NCI-H1105 (cell line): Measurements from ENCODE around the gene AP2M1.
"Not testable (repeated sequence)": the region's sequence is repeated elsewhere in the genome, so short reads cannot be mapped to it uniquely, and the experiment has no call there.

Source experiments
- DNase-seq: peaks from one replicate; lab custom pipeline; 2025; lab: John Stamatoyannopoulos, UW

The AP2M1 gene

DNA sequence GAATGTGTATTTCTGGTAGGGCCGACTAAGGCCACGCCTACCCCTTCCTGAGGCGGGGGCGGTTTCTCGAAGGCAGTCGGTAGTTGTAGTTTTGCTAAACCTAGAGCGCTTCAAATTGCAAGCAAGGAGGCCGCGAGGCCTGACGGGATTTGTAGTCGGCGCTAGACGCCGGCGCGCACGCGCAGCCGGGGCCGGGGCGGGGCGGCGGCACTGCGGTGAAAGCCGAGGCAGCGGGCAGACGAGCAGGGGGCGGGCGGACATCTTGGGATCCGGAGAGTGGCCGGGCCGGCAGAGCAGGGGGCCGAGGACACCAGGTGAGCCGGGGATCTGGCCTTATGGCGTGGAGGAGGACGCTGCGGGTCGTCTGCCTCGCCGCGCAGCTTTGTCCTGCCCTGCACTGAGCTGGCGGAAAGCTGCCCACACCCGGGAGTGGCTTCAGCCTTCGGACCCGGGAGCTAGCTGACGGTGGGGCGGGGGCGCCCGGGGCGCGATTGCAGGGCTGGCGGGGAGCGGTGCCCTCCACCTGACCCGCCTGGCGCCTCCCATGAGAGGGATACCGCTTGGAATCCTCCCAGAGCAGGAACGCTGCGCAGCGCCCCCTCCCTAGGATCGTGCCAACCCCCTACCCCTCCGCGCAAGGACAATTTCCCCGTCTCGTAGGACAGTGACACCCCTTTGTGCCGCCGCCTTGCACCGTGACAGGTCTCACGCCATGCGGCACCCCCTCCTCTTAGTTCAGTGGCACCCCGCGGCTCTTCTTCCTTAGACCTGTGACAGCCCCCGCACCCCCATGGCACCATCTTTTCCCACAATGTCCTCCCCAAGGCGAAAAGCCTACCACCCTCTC, at the start of gene AP2M1:
Gene AP2M1, plus strand, starts transcription at position 210 of the 847 bp plus-strand sequence. CDS start 2,139 bp downstream, outside the sequence.
- DNase-seq, result peak; percentile 100

DNA sequence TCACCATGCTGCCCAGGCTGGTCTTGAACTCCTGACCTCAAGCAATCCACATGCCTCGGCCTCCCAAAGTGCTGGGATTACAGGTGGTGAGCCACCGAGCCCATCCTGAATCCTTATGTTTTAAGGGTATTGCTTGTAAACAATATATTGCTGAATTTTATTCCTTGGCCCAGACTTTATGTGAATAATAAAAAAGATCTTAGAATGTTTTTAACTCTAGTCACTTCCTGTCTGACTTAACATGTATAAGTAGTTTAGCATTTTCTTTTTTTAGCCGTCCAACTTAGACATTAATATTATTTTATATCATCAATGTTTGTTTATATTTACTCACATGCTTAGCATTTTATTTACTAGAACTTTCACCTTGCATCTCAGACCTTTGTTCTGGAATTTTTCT, 48.6 kb upstream of the AP2M1 start:
- DNase-seq, result no peak

- DNase-seq, result peak; percentile 31
Measured at GRCh38 chr3:184129012-184129411, 45.6 kb upstream of the AP2M1 start.

DNA sequence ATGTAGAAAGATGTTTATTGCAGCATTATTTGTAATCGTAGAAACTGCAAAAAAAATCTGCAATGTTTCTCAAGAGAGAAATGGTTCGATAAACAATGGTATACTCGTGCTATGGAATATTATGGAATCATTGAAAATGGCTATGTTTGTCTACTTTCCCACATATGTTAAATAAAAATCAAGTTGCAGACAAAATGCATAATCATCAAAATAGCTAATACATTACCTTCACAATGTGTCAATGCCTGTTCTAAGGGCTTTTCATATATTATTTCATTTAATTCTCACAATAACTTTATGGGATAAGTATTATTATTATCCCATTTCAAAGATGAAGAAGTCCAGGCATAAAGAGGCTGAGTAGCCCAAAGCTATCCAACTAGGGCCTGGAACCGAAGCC, 41.7 kb upstream of the AP2M1 start:
- DNase-seq, result no peak

DNA sequence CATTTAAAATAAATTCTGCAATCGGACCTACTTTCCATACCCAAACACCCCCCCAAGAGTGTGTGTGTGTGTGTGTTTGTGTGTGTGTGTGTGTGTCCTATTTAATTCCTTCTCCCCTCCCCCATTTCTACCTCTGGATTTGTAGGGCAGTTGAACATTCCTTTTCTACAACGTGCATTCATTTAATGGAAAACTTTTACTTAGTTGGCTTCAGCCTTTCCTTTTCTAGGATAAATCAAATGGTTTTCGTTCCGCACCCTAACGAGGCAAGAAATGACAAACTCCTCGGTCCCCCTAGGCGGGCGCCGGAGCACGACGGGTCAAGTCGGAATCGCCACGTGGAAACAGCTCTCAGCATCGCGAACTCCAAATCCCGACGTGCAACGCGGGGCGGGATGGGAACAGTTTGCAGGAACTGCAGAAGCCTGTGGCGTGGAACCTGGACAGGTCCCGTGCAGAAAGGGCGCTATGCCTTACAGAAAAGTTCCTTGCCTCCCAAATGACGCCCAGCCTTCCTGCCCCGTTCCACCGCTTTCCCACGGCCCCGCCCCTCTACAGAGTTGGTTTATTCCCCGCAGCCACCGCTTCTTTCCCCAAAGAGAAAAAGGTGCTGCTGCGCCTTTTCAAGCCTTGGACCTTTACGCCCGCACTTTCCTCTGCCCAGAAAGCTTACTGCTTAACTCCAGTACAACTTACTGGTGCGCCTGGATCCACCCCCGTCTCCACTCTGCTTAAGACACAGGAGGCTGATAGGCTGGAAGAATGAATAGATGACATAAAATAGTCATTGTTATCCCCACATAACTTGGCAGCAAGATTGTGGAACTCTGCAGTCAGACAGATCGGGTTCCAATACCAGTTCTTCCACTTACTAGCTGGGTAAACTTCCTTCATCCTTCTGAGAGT, 40.6 kb upstream of the AP2M1 start:
- peak; percentile 77 for DNase-seq

DNA sequence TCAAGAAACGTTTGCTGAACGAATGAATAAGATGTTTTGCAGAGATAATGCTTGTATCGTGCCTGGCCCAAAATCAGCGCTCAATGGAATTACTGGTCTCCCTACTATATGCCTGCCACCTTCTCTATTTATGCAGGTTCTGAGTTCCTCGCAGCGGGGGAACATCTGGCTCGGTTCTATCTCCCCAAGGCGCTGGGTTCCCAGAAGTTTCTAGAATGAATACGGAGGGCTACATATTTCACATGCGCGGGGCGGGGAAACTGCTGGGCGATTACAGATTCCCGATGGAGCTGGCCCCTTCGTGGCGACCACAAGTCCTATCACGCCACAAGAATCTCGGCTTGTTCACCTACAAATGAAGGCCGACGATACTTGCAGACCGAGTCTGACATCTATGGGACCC, 39.9 kb upstream of the AP2M1 start:
- DNase-seq, result no peak

- DNase-seq, result peak; percentile 99
Measured at GRCh38 chr3:184135149-184135910, 39.3 kb upstream of the AP2M1 start, which contains the start of gene EIF2B5. EIF2B5 (plus strand) TSS chr3:184135358; CDS start chr3:184135386, 28 bp downstream.

DNA sequence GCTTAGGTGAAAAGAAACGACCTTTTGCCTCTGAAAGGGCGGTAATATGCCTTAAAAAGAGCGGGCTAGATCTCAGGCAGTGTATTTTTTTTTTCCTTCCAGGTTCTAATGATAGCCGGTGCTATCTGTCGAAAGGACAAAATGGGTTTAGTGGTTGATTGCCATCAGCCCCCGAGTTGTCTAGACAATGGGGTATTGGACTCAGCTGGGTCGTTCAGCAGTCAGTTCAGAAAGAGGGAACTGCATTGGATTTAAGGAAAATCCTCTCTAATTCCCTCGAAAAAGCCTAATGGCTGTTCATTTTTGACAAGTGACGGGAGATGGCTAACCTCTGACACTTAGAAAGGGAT, 38.8 kb upstream of the AP2M1 start:
- DNase-seq, result no peak

GRCh38 chr3:184140436-184140835, 34.2 kb upstream of the AP2M1 start:
- no peak for DNase-seq

- DNase-seq, result no peak
Measured at GRCh38 chr3:184142199-184142598, 32.5 kb upstream of the AP2M1 start.

DNA sequence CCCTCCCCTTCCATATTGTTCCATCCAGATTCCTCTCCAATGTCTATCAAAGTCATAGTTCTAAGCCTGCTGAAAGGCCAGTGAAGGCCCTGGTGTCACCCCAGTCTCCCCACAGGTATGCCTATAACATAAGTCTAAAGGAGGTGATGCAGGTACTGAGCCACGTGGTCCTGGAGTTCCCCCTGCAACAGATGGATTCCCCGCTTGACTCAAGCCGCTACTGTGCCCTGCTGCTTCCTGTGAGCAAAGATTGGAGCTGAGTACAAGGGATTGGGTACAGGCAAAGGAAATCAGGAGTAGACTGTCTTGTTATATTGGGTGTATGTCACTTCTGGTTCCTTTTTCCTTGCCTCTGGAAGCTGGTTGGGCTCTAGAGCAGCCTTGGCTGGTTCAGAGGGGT, 31.3 kb upstream of the AP2M1 start:
- DNase-seq, result no peak

DNA sequence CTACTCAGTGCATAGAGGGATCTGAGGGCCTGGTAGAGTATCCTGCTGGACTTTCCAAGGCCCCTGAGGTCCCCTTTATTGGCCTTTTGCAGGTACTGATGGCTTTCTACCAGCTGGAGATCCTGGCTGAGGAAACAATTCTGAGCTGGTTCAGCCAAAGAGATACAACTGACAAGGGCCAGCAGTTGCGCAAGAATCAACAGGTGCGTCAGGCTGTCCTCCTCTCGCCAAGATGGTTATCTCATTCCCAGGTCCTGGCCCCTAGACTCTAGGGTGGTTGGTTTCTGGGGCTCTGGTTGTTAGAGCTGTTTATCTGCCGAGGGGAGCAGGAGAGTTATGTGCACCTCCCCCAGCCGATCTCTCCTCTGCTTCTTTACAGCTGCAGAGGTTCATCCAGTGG, 30.1 kb upstream of the AP2M1 start:
- no peak for DNase-seq

DNA sequence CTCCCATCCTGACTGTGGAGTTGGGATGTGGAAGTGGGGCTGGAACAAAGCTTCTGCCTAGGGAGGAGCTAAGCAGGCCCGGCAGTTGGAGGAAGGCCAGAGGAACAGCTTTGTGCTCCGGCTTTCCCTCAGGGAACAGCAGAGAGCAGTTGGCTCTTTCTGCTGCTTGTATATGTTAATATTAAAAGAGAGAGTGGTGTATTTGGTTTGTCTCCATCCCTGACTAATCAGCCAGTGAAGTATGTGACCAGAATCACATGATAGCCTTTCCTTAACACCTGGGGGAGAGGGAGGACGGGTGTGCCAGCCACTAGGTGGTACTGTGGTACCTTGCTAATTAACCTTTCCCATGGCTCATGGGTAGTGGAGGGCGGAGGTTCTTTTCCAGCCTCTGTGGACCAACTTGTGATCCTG, 29.5 kb upstream of the AP2M1 start:
- peak; percentile 64 for DNase-seq

GRCh38 chr3:184145751-184146270, 28.8 kb upstream of the AP2M1 start:
- no peak for DNase-seq

GRCh38 chr3:184148076-184148475, 26.6 kb upstream of the AP2M1 start:
- no peak for DNase-seq

GRCh38 chr3:184149123-184149522, 25.5 kb upstream of the AP2M1 start:
- DNase-seq, result no peak

GRCh38 chr3:184149770-184150169, 24.9 kb upstream of the AP2M1 start:
- not testable (repeated sequence) for DNase-seq

- DNase-seq, result peak; percentile 56
Measured at GRCh38 chr3:184154885-184155643, 19.6 kb upstream of the AP2M1 start, which contains the start of gene DVL3. DVL3 (plus strand) TSS chr3:184155377; CDS start chr3:184155636, 259 bp downstream.

DNA sequence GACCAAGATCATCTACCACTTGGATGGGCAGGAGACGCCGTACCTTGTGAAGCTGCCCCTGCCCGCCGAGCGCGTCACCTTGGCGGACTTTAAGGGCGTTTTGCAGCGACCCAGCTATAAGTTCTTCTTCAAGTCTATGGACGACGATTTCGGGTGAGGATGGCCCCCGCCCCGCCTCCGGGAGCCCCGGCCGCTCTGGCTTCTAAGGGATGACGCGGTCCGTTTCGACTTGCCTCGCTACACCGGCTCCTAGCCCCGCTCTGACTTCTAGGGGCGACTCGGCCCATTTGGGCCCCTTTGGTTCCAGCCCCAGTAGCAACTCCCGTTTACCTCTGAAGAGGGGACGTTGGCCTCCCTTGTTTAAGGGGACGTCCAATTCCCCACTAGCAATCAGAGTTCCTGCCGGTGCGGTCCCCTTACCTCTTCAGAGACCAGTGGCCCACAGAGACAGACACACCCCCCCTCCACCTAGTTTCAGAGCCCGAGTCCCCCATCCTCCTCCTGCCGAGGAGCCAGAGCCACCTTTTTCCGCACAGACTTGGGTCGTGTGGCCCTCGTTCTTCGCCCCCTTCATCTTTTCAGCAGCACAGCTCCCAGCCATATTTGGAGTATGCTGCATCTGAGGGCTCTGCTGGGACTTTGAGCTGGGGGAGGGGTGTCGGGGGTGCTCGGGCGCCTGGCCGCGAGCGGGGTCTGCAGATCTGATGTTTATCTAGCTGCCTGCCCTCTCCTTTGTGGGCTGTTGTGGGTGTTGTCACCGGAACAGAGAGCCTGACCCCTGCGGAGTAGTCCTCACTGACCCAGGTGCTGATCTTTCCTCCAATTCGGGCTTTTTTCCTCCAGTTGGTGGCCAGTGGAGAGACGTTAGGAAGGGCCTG, 18.8 kb upstream of the AP2M1 start:
- DNase-seq, result peak; percentile 30

GRCh38 chr3:184156522-184156955, 18.1 kb upstream of the AP2M1 start:
- DNase-seq, result peak; percentile 65
